Nephron progenitor cell (in vitro differentiated cells): ENCODE measurements around the gene ANKRD49.

Experiments used
- DNase-seq: peaks from one replicate; pipeline ENCODE4 v3.0.0; 2021
- H3K27ac Mint-ChIP-seq: 2 replicates; pipeline ENCODE4 v1.8.0; 2021; ENCODE audit warnings: mild to moderate bottlenecking, moderate library complexity, mixed read lengths
- H3K27me3 Mint-ChIP-seq: 2 replicates; pipeline ENCODE4 v1.8.0; 2021; ENCODE audit warnings: mild to moderate bottlenecking, low read depth, mixed read lengths; ENCODE audit not compliant: poor library complexity
- H3K36me3 Mint-ChIP-seq: 2 replicates; pipeline ENCODE4 v1.8.0; 2021; ENCODE audit warnings: low read depth, mixed read lengths
- H3K4me1 Mint-ChIP-seq: 2 replicates; pipeline ENCODE4 v1.8.0; 2021; ENCODE audit warnings: mixed read lengths
- H3K4me3 Mint-ChIP-seq: 2 replicates; pipeline ENCODE4 v1.8.0; 2021; ENCODE audit warnings: mild to moderate bottlenecking, moderate library complexity, mixed read lengths
- H3K9me3 Mint-ChIP-seq: 2 replicates; pipeline ENCODE4 v1.8.0; 2021; ENCODE audit warnings: mild to moderate bottlenecking, moderate library complexity, mixed read lengths
- CTCF ChIP-seq: fragments of 200-600 bp; sonication (generic); IDR thresholded peaks from 2 replicates; pipeline ENCODE4 v1.5.0; 2021; ENCODE audit warnings: antibody characterized with exemption

The ANKRD49 gene

DNA sequence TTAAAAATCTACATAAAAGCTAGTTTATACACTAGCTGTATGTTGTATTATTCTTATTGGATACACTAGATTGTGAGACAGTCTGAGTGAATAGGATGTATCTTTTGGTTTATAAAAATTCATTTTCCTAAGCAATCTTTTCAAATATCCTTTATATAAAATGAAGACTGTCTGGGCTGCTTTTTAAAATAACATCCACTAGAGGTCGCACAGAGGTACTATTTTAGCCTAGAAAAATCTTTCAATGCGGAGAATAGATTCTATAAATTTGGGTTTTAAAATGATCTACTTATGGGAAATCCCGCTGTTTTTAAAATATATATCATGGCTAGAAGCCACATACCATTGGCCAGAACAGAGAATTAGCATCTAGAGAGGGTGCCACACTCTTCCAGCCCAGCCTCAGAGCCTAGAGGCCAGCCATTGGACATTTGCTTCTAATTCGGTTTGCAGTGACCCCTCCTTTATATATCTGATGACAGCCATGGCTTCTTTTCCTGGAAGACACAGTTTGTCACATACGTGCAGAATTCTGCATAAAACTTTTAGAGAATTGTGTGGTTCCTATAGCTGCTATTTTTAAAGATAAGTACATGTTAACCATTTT is 25.8 kb downstream of the ANKRD49 start:
- no peak for DNase-seq
- TF ChIP-seq CTCF = peak; percentile 65
- peaks cover 32% of the 10 kb centered on the region for H3K27me3 Mint-ChIP-seq
- no peaks in the 10 kb centered on the region for H3K4me1 Mint-ChIP-seq
- H3K27ac Mint-ChIP-seq = no peak overlapping the region
- H3K4me3 Mint-ChIP-seq = no peak overlapping the region
- no peaks in the 10 kb centered on the region for H3K36me3 Mint-ChIP-seq
- H3K9me3 Mint-ChIP-seq = no peaks in the 10 kb centered on the region

- DNase-seq = no peak
- Mint-ChIP-seq H3K27me3 (peaks cover 14% of the 10 kb centered on the region), H3K36me3 (no peaks in the 10 kb centered on the region), H3K9me3 (no peaks in the 10 kb centered on the region), H3K4me3 (no peak overlapping the region), H3K27ac (no peak overlapping the region), H3K4me1 (peaks cover 6% of the 10 kb centered on the region)
- peak; percentile 15 for TF ChIP-seq CTCF
Measured at GRCh38 chr11:94521684-94522083, 27.9 kb downstream of the ANKRD49 start.

GRCh38 chr11:94524341-94524740 is 30.6 kb downstream of the ANKRD49 start:
- H3K4me1 Mint-ChIP-seq = peaks cover 6% of the 10 kb centered on the region
- no peak overlapping the region for H3K4me3 Mint-ChIP-seq
- H3K27me3 Mint-ChIP-seq = peaks cover 14% of the 10 kb centered on the region
- DNase-seq = no peak
- H3K36me3 Mint-ChIP-seq = no peaks in the 10 kb centered on the region
- TF ChIP-seq CTCF = no peak
- H3K9me3 Mint-ChIP-seq = no peaks in the 10 kb centered on the region
- H3K27ac Mint-ChIP-seq = no peak overlapping the region

DNA sequence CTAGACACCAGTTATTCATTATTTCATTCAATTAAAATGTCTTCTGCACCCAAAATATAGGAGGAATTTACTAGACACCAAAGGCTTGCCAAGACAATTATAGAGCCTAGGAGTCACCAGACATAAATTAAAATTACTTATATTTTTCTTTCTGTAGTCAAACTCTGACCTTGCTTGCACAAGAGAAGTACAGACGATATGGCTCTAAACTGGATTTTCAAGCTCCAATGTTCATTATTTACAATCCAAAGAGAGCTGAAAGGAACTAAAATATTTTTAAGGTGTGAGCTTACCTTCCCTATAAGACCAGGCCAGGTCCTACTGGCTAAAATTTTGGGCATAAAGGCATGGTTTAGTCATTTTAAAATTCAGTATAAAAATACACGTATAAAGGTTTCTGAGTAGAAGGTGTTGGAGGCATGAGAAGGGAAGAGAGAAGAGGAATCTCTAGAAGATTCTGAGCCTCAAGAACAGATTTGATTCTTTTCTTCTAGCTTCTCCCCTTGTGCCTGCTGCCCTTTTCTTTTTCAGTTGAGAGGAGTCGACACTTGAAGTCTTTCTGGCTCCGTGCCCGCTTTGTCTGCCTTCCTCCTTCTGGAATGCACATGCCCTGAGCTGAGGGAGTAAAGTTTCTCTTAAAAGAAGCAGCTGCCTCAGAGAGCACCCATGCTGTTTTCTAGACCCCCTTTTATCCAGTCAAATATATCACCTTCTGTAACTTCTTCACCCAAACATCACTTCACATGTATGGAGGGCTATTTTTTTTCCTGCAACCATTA is 32.0 kb downstream of the ANKRD49 start:
- Mint-ChIP-seq H3K9me3 (no peaks in the 10 kb centered on the region), H3K4me3 (no peak overlapping the region)
- no peak for DNase-seq

GRCh38 chr11:94526645-94527438 is 33.1 kb downstream of the ANKRD49 start:
- no peak overlapping the region for H3K27ac Mint-ChIP-seq
- peaks cover 19% of the 10 kb centered on the region for H3K27me3 Mint-ChIP-seq
- no peak for TF ChIP-seq CTCF
- no peaks in the 10 kb centered on the region for H3K9me3 Mint-ChIP-seq
- no peak for DNase-seq
- H3K4me1 Mint-ChIP-seq = peaks cover 6% of the 10 kb centered on the region
- H3K36me3 Mint-ChIP-seq = no peaks in the 10 kb centered on the region
- no peak overlapping the region for H3K4me3 Mint-ChIP-seq

More for the DNA sequence above, 32.0 kb downstream of the ANKRD49 start:
- TF ChIP-seq CTCF = no peak
- H3K36me3 Mint-ChIP-seq = no peaks in the 10 kb centered on the region
- no peak overlapping the region for H3K27ac Mint-ChIP-seq
- H3K4me1 Mint-ChIP-seq = peaks cover 6% of the 10 kb centered on the region
- H3K27me3 Mint-ChIP-seq = peaks cover 19% of the 10 kb centered on the region
